GM19452 (cell line): Measurements from ENCODE around the gene STRBP.
A peak's percentile ranks its signal among the peaks of the same experiment; 100 is the strongest.
"Not testable (repeated sequence)": the region's sequence is repeated elsewhere in the genome, so short reads cannot be mapped to it uniquely, and the experiment has no call there.

ENCODE experiments used
- ATAC-seq: cut with Tn5 transposase; IDR thresholded peaks from one replicate; pipeline ENCODE4 v1.9.1; 2021; ENCODE audit not compliant: unreplicated experiment

Gene STRBP

DNA sequence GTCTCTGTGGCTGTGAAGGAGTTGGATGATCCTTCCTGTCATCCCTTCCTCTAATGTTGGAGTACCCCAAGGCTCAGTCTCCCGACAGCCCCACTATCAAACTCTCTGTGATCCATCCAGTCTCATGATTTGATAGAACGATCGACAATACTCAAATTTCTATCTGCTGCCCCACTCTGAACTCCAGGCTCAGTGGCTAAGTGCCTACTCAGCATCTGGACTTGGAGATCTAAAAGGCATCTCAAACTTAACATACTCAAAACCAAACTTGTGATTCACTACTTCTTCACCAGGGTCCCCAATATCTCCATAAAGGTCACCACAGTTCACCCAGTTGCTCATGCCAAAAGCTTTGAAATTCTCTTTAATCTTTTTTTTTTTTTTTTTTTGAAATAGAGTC is 15.1 kb upstream of the STRBP start:
- ATAC-seq, result no peak

DNA sequence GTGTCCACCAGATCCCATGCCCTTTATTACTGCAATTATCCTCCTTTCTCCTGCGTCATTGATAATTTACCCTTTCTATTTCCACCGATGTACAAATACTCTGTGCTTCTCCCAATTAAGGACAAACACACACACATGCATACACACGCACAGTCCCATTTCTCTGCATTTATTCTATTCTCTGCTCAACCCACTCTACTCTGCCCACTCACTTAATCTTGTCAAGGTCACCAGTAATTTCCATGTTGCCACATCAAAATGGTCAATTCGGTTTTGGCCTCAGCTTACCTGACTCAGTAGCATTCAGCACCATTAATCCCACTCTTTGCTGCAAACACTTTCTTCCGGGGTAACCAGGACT is 14.6 kb upstream of the STRBP start:
- ATAC-seq, result no peak

DNA sequence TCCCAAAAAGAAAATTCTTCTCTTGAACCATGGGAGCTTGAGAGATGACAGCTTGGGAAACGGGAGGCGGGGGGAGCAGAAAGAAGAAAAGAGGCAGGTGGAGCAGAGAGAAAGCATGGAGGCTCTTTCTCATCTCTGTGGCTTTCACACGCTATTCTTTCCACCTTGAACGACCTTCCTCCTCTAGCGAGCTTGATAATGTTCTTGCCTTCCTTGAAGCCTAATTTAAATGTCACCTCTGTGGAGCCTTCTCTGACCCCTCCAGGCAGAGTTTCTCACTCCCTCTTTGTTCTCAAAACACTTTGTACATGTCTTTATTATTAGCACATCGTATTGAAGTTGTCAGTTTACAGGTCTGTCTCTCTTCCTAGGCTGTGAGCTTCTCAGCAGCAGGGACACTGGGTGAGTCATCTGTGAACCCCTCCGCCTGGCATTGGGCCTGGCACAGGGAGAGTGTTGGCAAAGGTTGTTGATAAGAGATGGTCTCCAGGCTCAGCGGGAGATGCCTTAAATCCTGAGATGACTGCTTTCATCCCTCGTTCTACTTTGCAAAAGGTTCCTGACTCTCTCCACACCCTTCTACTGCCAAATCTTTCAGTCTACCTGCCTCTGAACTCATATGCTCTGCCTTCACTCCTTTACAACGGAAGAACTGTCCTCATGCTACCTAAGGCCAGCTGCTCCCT is 14.1 kb upstream of the STRBP start:
- ATAC-seq, result no peak

DNA sequence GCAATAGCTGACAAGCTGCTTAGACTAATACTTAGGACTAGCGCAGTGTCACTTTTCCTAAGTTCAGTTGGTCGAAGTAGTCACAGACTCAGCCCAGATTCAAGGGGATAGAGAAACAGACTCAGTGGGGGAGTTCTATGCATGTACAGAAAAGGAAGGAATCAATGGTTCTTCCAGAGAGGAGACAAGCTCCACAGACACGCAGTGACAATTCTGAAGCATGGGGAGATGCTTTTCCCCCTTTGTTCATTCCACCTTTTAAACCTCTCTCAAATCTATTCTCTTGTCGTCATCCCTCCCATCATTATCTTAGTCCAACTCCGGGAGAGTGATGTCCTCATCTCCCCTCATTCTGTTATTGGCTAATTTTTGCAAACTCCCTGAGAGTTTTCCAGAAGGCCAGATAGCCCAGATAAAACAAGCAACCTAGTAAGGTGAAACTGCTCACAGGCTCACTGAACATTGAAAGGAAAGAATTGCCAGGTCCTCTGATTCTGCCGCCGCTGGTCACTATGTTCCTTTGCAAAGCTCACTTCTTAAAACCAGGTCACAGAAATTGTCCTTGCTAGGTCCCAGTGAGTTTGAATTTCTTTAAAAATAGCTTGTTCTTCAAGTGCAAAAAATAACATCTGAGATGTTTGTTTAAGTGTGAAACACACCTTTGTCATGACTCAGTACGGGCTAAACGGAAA is 13.4 kb upstream of the STRBP start:
- ATAC-seq, result no peak

GRCh38 chr9:123278879-123279493 is 10.6 kb upstream of the STRBP start:
- not testable (repeated sequence) for ATAC-seq

DNA sequence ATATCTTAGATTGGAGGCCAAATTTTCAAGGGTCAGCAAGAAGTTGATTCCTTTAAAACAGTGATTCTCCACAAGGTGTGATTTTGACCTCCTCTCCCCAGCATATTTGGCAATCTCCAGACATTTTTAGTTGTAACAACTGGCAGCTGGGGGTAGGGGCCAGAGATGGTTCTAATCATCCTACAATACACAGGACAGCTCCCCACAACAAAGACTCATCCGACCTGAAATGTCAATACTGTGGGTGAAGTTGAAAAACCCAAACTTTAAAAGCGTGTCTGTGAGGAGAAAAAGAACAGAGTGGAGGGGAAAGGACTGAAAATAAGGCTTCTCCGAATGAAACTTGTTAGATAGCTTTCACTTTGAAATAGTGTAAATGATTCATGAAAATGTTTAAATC is 10.0 kb upstream of the STRBP start:
- ATAC-seq, result no peak

GRCh38 chr9:123276551-123276950 is 8.2 kb upstream of the STRBP start:
- ATAC-seq, result no peak

GRCh38 chr9:123271133-123271532 is 2.7 kb upstream of the STRBP start:
- not testable (repeated sequence) for ATAC-seq

GRCh38 chr9:123269281-123269680 is 895 bp upstream of the STRBP start:
- ATAC-seq, result no peak

- ATAC-seq, result no peak
These were observed 254 bp downstream of the STRBP start for GRCh38 chr9:123268199-123268464.

GRCh38 chr9:123267481-123268198 is 746 bp downstream of the STRBP start:
- peak; percentile 8 for ATAC-seq

DNA sequence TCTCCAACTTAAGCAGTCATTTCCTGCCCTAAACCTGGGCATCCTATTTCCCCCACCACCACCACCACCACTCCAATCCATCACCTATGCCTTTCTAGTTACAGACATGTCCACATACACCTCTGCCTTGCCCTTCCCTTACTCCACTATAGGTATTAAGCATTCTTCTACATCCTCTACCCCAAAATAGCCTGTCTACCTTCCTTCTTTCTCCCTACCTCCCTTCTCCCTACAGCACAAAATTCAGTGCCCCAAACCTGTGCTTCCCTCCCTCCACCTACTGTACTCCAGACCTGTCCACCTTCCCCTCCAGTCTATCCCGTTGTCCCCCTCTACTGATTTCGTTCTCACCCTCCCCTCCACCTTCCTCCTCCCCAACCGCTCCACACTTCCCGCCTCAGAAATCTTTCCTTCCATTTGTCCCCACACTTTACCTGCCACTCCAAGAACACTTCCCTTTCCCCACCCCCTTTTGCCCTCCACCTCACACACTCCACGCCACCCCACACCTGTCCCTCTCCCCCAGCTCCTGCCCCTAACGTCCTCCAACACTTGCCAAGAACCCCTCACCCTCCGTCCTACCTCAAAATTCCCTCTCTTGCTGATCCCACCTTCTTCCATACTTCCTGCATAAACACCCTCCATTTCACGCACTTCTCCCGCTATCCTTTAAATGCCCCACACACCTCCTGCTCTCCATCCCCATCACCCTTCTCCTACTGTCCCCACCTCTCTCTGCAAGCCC is 1.6 kb downstream of the STRBP start:
- ATAC-seq, result no peak

DNA sequence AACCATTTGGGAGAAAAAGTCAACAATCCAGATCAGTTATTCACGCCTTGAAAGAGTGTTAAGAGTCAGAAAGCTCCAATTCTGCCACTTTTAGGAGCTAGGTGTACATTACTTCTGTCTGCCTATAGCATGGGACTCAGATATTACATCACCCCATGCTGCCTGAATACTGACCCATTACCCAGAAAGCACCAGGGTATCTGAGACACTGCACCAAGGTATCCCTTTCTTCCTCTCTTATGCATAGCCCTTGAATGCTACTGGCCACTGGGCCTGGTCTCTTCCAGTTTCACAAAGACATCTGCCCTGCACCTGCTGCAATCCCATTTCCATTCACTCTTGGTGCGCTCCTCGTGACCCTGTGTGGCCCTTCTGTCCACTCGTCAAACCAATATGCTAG is 2.6 kb downstream of the STRBP start:
- ATAC-seq, result no peak

DNA sequence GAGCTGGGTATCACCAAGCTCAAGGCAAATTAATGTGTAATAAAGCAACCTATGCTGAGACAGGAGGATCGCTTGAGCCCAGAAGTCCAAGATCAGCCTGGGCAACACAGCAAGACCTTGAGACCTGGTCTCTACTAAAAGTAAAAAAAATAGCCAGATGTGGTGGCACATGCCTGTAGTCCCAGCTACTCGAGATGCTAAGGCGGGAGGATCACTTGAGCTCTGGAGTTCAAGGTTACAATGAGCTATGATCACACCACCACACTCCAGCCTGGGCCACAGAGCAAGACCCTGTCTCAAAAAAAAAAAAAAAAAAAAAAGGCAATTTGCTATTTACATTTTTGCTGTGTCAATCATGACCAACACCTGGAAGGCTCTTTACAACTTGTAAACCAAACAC is 5.2 kb downstream of the STRBP start:
- no peak for ATAC-seq

- no peak for ATAC-seq
These were observed 6.0 kb downstream of the STRBP start for GRCh38 chr9:123262338-123262737.

- no peak for ATAC-seq
These were observed 7.2 kb downstream of the STRBP start for GRCh38 chr9:123261006-123261677.

DNA sequence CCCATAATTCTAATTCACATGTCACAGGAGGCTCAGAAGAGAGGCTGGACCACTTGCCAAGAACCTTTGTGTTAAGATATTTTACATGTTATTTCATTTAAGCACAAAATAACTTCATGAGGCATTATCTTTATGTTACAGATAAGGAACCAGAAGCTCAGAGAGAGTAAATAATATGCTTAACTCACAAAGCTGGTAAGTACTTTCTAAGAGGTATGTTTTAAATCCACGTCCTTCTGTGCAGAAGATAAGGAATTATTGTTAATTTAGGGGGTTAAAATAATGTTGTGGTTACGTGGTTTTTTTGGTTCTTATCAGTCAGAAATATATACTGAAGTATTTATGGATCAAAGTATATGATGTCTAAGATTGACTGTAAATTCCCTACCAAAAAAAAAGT is 8.0 kb downstream of the STRBP start:
- no peak for ATAC-seq

- ATAC-seq, result no peak
These were observed 11.1 kb downstream of the STRBP start for GRCh38 chr9:123257276-123257675.

- ATAC-seq, result no peak
These were observed 12.7 kb downstream of the STRBP start for GRCh38 chr9:123255718-123256117.

DNA sequence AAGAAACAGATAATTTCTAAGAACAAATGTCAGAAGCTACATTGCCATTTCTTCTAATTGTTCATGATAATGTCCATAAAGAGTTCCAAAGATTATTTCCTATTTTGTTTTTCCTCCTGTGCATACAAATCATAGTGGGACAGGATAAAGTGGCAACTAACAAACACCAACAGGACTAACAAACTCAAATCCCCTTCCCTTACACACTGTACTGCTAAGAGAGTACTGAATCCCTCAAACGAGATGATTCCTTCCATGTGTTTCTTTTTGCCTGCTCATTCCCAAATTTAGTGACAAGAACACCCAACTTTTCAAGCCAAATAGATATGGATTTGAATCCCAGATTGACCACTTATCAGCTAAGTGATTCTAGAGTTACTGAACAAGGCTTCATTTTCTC is 15.2 kb downstream of the STRBP start:
- ATAC-seq, result no peak

- ATAC-seq, result no peak
These were observed 16.6 kb downstream of the STRBP start for GRCh38 chr9:123251741-123252140.
